NCI-H82 (cell line): ENCODE results near the gene TOM1L1.
"Not testable (repeated sequence)": the region's sequence is repeated elsewhere in the genome, so short reads cannot be mapped to it uniquely, and the experiment has no call there.

Source experiments
- DNase-seq: peaks from one replicate; lab custom pipeline; 2025; lab: John Stamatoyannopoulos, UW

The TOM1L1 gene

GRCh38 chr17:54900457-54901229 lies at the start of gene TOM1L1:
TOM1L1 (plus strand) TSS chr17:54900852; CDS start chr17:54900866, 14 bp downstream.
- DNase-seq, result peak; percentile 88

- DNase-seq, result no peak
These were observed 41.5 kb upstream of the TOM1L1 start for GRCh38 chr17:54859187-54859586.

GRCh38 chr17:54860617-54861470 lies 39.8 kb upstream of the TOM1L1 start:
- DNase-seq, result no peak

GRCh38 chr17:54861471-54861983 lies 39.1 kb upstream of the TOM1L1 start:
- no peak for DNase-seq

GRCh38 chr17:54863176-54863575 lies 37.5 kb upstream of the TOM1L1 start:
- no peak for DNase-seq

- DNase-seq, result no peak
These were observed 36.6 kb upstream of the TOM1L1 start for GRCh38 chr17:54864070-54864469.

- DNase-seq, result no peak
These were observed 35.9 kb upstream of the TOM1L1 start for GRCh38 chr17:54864636-54865356.

GRCh38 chr17:54867634-54868033 lies 33.0 kb upstream of the TOM1L1 start:
- no peak for DNase-seq

- DNase-seq, result no peak
These were observed 29.9 kb upstream of the TOM1L1 start for GRCh38 chr17:54870671-54871175.

GRCh38 chr17:54875906-54876305 lies 24.7 kb upstream of the TOM1L1 start:
- not testable (repeated sequence) for DNase-seq

- no peak for DNase-seq
These were observed 23.9 kb upstream of the TOM1L1 start for GRCh38 chr17:54876656-54877195.

- DNase-seq, result no peak
These were observed 19.2 kb upstream of the TOM1L1 start for GRCh38 chr17:54881255-54881972.

GRCh38 chr17:54882371-54882770 lies 18.3 kb upstream of the TOM1L1 start:
- DNase-seq, result no peak

- DNase-seq, result no peak
These were observed 17.7 kb upstream of the TOM1L1 start for GRCh38 chr17:54882950-54883349.

- no peak for DNase-seq
These were observed 16.7 kb upstream of the TOM1L1 start for GRCh38 chr17:54883939-54884338.

GRCh38 chr17:54887787-54888186 lies 12.9 kb upstream of the TOM1L1 start:
- DNase-seq, result no peak

- no peak for DNase-seq
These were observed 12.4 kb upstream of the TOM1L1 start for GRCh38 chr17:54888254-54888653.

GRCh38 chr17:54888981-54889380 lies 11.7 kb upstream of the TOM1L1 start:
- no peak for DNase-seq

- peak; percentile 82 for DNase-seq
These were observed 9.4 kb upstream of the TOM1L1 start for GRCh38 chr17:54891176-54891821.

GRCh38 chr17:54892360-54892759 lies 8.3 kb upstream of the TOM1L1 start:
- no peak for DNase-seq

GRCh38 chr17:54898576-54898975 lies 2.1 kb upstream of the TOM1L1 start:
- DNase-seq, result no peak
